C4-2B (cell line): ENCODE measurements around the gene PLXNA4.

Experiments
- ZFX ChIP-seq: fragments of 450-650 bp; IDR thresholded peaks from 2 replicates; pipeline ENCODE4 v1.6.1; 2017
- TF ChIP-seq, protein P1 (sequence below): fragments of 450-650 bp; conservative IDR thresholded peaks from 2 replicates; pipeline ENCODE4 v1.5.1; 2017; ENCODE audit warnings: mild to moderate bottlenecking

GRCh38 chr7:132099163-132099562 is 477.1 kb downstream of the PLXNA4 start:
- TF ChIP-seq, protein P1, sequence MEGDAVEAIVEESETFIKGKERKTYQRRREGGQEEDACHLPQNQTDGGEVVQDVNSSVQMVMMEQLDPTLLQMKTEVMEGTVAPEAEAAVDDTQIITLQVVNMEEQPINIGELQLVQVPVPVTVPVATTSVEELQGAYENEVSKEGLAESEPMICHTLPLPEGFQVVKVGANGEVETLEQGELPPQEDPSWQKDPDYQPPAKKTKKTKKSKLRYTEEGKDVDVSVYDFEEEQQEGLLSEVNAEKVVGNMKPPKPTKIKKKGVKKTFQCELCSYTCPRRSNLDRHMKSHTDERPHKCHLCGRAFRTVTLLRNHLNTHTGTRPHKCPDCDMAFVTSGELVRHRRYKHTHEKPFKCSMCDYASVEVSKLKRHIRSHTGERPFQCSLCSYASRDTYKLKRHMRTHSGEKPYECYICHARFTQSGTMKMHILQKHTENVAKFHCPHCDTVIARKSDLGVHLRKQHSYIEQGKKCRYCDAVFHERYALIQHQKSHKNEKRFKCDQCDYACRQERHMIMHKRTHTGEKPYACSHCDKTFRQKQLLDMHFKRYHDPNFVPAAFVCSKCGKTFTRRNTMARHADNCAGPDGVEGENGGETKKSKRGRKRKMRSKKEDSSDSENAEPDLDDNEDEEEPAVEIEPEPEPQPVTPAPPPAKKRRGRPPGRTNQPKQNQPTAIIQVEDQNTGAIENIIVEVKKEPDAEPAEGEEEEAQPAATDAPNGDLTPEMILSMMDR: no peak
- no peak for TF ChIP-seq ZFX
